IMR-90 (cell line): ENCODE measurements around the gene ORMDL3.
"Not testable (repeated sequence)": the region's sequence is repeated elsewhere in the genome, so short reads cannot be mapped to it uniquely, and the experiment has no call there.

Experiments used
- BHLHE40 ChIP-seq: fragments of 150-350 bp; IDR thresholded peaks from 2 replicates; pipeline ENCODE4 v1.6.1; 2016; ENCODE audit warnings: mild to moderate bottlenecking, low read depth, low read length
- CEBPB ChIP-seq: IDR thresholded peaks from 2 replicates; pipeline ENCODE4 v1.6.1; 2012; ENCODE audit warnings: low read depth, low read length, improper control_type of control experiment
- CTCF ChIP-seq: conservative IDR thresholded peaks from 2 replicates; pipeline ENCODE4 v1.5.1; 2012; ENCODE audit warnings: mild to moderate bottlenecking, low read depth, low read length, improper control_type of control experiment
- MAFK ChIP-seq: IDR thresholded peaks from 2 replicates; pipeline ENCODE4 v1.6.1; 2012; ENCODE audit warnings: low read depth, low read length, improper control_type of control experiment
- MAZ ChIP-seq: IDR thresholded peaks from 2 replicates; pipeline ENCODE4 v1.6.1; 2012; ENCODE audit warnings: low read depth, mild to moderate bottlenecking, low read length, improper control_type of control experiment, moderate library complexity, borderline replicate concordance
- MXI1 ChIP-seq: IDR thresholded peaks from 2 replicates; pipeline ENCODE4 v1.6.1; 2012; ENCODE audit warnings: low read depth, mild to moderate bottlenecking, low read length, moderate library complexity, borderline replicate concordance
- NFE2L2 ChIP-seq: fragments of 150-350 bp; IDR thresholded peaks from 2 replicates; pipeline ENCODE4 v1.6.1; 2016; ENCODE audit warnings: low read depth, mild to moderate bottlenecking, low read length
- POLR2A ChIP-seq: IDR thresholded peaks from 2 replicates; pipeline ENCODE4 v1.6.1; 2012; ENCODE audit warnings: mild to moderate bottlenecking, low read depth, low read length
- RAD21 ChIP-seq: IDR thresholded peaks from 2 replicates; pipeline ENCODE4 v1.6.1; 2012; ENCODE audit warnings: low read length, improper control_type of control experiment
- RCOR1 ChIP-seq: IDR thresholded peaks from 2 replicates; pipeline ENCODE4 v1.6.1; 2012; ENCODE audit warnings: mild to moderate bottlenecking, low read length, improper control_type of control experiment; ENCODE audit not compliant: insufficient replicate concordance
- RFX5 ChIP-seq: IDR thresholded peaks from 2 replicates; pipeline ENCODE4 v1.8.0; 2012; ENCODE audit warnings: low read depth, mild to moderate bottlenecking, low read length, moderate library complexity
- SMC3 ChIP-seq: fragments of 150-350 bp; IDR thresholded peaks from 2 replicates; pipeline ENCODE4 v1.6.1; 2016; ENCODE audit warnings: low read depth, mild to moderate bottlenecking, antibody characterized with exemption, low read length, moderate library complexity
- TF ChIP-seq, protein P1 (sequence below): fragments of 150-350 bp; IDR thresholded peaks from 2 replicates; pipeline ENCODE4 v1.6.1; 2017; ENCODE audit warnings: mild to moderate bottlenecking, antibody characterized with exemption, low read length, low read depth

DNA sequence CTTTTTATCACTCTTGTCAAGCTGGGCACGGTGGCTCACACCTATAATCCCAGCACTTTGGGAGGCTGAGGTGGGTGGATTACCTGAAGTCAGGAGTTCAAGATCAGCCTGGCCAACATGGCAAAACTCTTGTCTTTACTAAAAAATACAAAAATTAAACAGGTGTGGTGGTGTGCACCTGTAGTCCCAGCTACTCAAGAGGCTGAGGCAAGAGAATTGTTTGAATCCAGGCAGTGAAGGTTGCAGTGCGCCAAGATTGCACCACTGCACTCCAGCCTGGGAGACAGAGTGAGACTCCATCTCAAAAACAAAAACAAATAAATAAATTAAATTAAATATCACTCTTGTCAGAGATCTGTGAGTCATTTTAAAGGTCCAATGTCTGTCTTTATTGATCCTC lies 25.4 kb downstream of the ORMDL3 start:
- not testable (repeated sequence) for TF ChIP-seq RCOR1, CTCF, MXI1, POLR2A, MAZ, MAFK, RAD21, RFX5, CEBPB, NFE2L2, BHLHE40, SMC3
- TF ChIP-seq, protein P1, sequence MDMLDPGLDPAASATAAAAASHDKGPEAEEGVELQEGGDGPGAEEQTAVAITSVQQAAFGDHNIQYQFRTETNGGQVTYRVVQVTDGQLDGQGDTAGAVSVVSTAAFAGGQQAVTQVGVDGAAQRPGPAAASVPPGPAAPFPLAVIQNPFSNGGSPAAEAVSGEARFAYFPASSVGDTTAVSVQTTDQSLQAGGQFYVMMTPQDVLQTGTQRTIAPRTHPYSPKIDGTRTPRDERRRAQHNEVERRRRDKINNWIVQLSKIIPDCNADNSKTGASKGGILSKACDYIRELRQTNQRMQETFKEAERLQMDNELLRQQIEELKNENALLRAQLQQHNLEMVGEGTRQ, result not testable (repeated sequence)
